Peyer's patch (tissue), 4 donors: ENCODE results near the gene TRAPPC5. TPM values are rescaled to one million over a fixed set of nuclear protein-coding genes. Genes with fewer than 3 reads are reported as not detected.

ENCODE experiments used
- DNase-seq, 3 donors: peaks; one replicate each; pipeline ENCODE4 v3.0.0-alpha.2; 2017 to 2019
- H3K27ac ChIP-seq, 4 donors: fragments of 200-600 bp; sonication (generic); one replicate each; pipeline ENCODE4 v1.5.1; 2016 to 2019
- H3K27me3 ChIP-seq, 2 donors: fragments of 200-600 bp; sonication (generic); one replicate each; pipeline ENCODE4 v1.5.1; 2019
- H3K36me3 ChIP-seq, 3 donors: fragments of 200-600 bp; sonication (generic); one replicate each; pipeline ENCODE4 v1.5.1; 2016 to 2019
- H3K4me1 ChIP-seq, 4 donors: fragments of 200-600 bp; sonication (generic); one replicate each; pipeline ENCODE4 v1.5.1; 2016 to 2019
- H3K4me3 ChIP-seq, 4 donors: fragments of 200-600 bp; sonication (generic); 1 replicate in 3 of 4; 2 replicates in 1 of 4; pipeline ENCODE4 v1.5.1; 2016 to 2019; ENCODE audit warnings: mild to moderate bottlenecking in 1 of 4
- H3K9me3 ChIP-seq, 4 donors: fragments of 200-600 bp; sonication (generic); one replicate each; pipeline ENCODE4 v1.5.1; 2016 to 2019; ENCODE audit warnings: mild to moderate bottlenecking in 1 of 4
- POLR2A ChIP-seq, 2 donors: fragments of 450-650 bp; IDR thresholded peaks; one replicate each; pipeline ENCODE4 v1.5.1; 2017; ENCODE audit warnings: antibody characterized with exemption in 2 of 2, mild to moderate bottlenecking in 2 of 2, moderate library complexity in 2 of 2
- total RNA-seq, 4 donors: library from RNA; depleted of rRNA; stranded (reverse); fragments of >200 nt; gene quantifications; one replicate each; pipeline ENCODE4 v1.1.0, GENCODE V29; 2016
- TF ChIP-seq, protein P1 (sequence below), 6 experiments: fragments of 450-650 bp in 4 of 6; fragments of 200-600 bp in 2 of 6; sonication (generic) in 1 of 6; IDR thresholded peaks; one replicate each; pipeline ENCODE4 v1.5.1; 2017 to 2019; ENCODE audit warnings: antibody characterized with exemption in 6 of 6, mild to moderate bottlenecking in 3 of 6, moderate library complexity in 1 of 6

TRAPPC5 gene
- total RNA-seq, 4 donors from 2014 or later, result 18.2 to 55.8 (median 54.0) TPM

GRCh38 chr19:7736148-7736547 is 55.5 kb downstream of the TRAPPC5 start:
- Histone ChIP-seq H3K36me3 (no peaks in the 10 kb centered on the region), H3K4me1 (no peaks in the 10 kb centered on the region), H3K27ac (no peak overlapping the region), H3K4me3 (no peak overlapping the region), H3K9me3 (no peaks in the 10 kb centered on the region), H3K27me3 (no peaks in the 10 kb centered on the region)
- no peak for TF ChIP-seq POLR2A (IDR thresholded peaks at IDR 0.05)
- TF ChIP-seq, protein P1, sequence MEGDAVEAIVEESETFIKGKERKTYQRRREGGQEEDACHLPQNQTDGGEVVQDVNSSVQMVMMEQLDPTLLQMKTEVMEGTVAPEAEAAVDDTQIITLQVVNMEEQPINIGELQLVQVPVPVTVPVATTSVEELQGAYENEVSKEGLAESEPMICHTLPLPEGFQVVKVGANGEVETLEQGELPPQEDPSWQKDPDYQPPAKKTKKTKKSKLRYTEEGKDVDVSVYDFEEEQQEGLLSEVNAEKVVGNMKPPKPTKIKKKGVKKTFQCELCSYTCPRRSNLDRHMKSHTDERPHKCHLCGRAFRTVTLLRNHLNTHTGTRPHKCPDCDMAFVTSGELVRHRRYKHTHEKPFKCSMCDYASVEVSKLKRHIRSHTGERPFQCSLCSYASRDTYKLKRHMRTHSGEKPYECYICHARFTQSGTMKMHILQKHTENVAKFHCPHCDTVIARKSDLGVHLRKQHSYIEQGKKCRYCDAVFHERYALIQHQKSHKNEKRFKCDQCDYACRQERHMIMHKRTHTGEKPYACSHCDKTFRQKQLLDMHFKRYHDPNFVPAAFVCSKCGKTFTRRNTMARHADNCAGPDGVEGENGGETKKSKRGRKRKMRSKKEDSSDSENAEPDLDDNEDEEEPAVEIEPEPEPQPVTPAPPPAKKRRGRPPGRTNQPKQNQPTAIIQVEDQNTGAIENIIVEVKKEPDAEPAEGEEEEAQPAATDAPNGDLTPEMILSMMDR (IDR thresholded peaks at IDR 0.05), result no peak
- peak in 1 of 3 donors; percentile 6 for DNase-seq

DNA sequence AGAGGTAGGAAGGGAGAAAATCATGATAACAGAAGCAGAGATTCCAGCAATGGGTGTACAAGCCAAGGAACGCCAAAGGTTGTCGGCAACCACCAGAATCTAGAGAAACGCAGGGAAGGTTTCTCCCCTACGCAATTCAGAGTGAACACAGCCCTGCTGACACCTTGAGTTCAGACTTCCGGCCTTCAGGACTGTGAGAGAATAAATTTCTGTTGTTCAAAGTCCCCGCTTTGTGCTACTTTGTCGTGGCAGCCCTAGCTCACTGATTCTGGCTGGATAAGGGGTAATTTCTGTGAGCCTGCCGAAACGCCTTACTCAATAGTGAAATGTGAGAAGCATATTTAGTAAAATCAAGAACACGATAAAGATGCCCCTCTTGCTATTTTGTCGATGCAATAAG is 56.6 kb downstream of the TRAPPC5 start:
- TF ChIP-seq POLR2A (IDR thresholded peaks at IDR 0.05), result no peak
- TF ChIP-seq, protein P1 (IDR thresholded peaks at IDR 0.05), result no peak
- DNase-seq, result peak in 1 of 3 donors; percentile 23
- H3K27ac ChIP-seq, result no peak overlapping the region
- no peaks in the 10 kb centered on the region for H3K4me1 ChIP-seq
- no peak overlapping the region for H3K4me3 ChIP-seq
- no peaks in the 10 kb centered on the region for H3K27me3 ChIP-seq
- no peaks in the 10 kb centered on the region for H3K36me3 ChIP-seq
- no peaks in the 10 kb centered on the region for H3K9me3 ChIP-seq

Other genes with a start within 250 kb of the TRAPPC5 start
- gene PEX11G, start 191.8 kb upstream of the TRAPPC5 start, total RNA-seq, result 10 to 100 TPM in 2 of 4 donors, 1 to 10 TPM in 1, not detected in 1; 8.2 to 14.3 (median 10.3) TPM
- gene ZNF358, start 164.7 kb upstream of the TRAPPC5 start, total RNA-seq, result 100 to 1,000 TPM in 2 of 4 donors, 10 to 100 TPM in 2; 77.1 to 124 (median 95.3) TPM
- gene MCOLN1, start 158.2 kb upstream of the TRAPPC5 start, total RNA-seq, result 10 to 100 TPM; 18.0 to 37.1 (median 21.9) TPM
- 100 to 1,000 TPM; 181 to 296 (median 234) TPM for gene PNPLA6, start 145.1 kb upstream of the TRAPPC5 start, total RNA-seq
- gene CAMSAP3, start 85.0 kb upstream of the TRAPPC5 start, total RNA-seq, result 10 to 100 TPM; 24.8 to 71.7 (median 60.3) TPM
- gene XAB2, start 51.3 kb upstream of the TRAPPC5 start, total RNA-seq, result 10 to 100 TPM; 26.6 to 61.9 (median 33.7) TPM
- 100 to 1,000 TPM in 1 of 4 donors, 10 to 100 TPM in 3; 12.6 to 102 (median 14.5) TPM for gene PET100, start 51.0 kb upstream of the TRAPPC5 start, total RNA-seq
- gene PCP2, start 47.1 kb upstream of the TRAPPC5 start, total RNA-seq, result 10 to 100 TPM in 1 of 4 donors, 1 to 10 TPM in 2, not detected in 1; 2.3 to 13.4 (median 7.8) TPM
- gene STXBP2, start 43.7 kb upstream of the TRAPPC5 start, total RNA-seq, result 100 to 1,000 TPM; 117 to 245 (median 199) TPM
- gene RETN, start 11.8 kb upstream of the TRAPPC5 start, total RNA-seq, result not detected
- gene MCEMP1, start 3.7 kb upstream of the TRAPPC5 start, total RNA-seq, result not detected
- 10 to 100 TPM in 1 of 4 donors, 1 to 10 TPM in 1, not detected in 2; 2.0 to 10.7 TPM for gene FCER2, start 21.3 kb downstream of the TRAPPC5 start, total RNA-seq
- gene CLEC4G, start 51.3 kb downstream of the TRAPPC5 start, total RNA-seq, result 1 to 10 TPM in 1 of 4 donors, not detected in 3; 1.1 TPM
- 10 to 100 TPM in 1 of 4 donors, 1 to 10 TPM in 3; 1.6 to 31.4 (median 5.2) TPM for gene CD209, start 66.7 kb downstream of the TRAPPC5 start, total RNA-seq
- gene CLEC4M, start 82.4 kb downstream of the TRAPPC5 start, total RNA-seq, result not detected
- gene EVI5L, start 149.4 kb downstream of the TRAPPC5 start, total RNA-seq, result 10 to 100 TPM in 3 of 4 donors, 1 to 10 TPM in 1; 7.7 to 22.3 (median 14.9) TPM
- gene PRR36, start 193.6 kb downstream of the TRAPPC5 start, total RNA-seq, result not detected
- under 1 TPM in 3 of 4 donors, not detected in 1; 0.57 to 0.88 (median 0.80) TPM for gene LRRC8E, start 207.7 kb downstream of the TRAPPC5 start, total RNA-seq
- gene MAP2K7, start 223.0 kb downstream of the TRAPPC5 start, total RNA-seq, result 10 to 100 TPM; 16.6 to 39.3 (median 35.0) TPM
- not detected for gene TGFBR3L, start 234.0 kb downstream of the TRAPPC5 start, total RNA-seq
- gene SNAPC2, start 239.5 kb downstream of the TRAPPC5 start, total RNA-seq, result 10 to 100 TPM in 2 of 4 donors, 1 to 10 TPM in 2; 7.4 to 12.9 (median 9.4) TPM
- 1 to 10 TPM in 3 of 4 donors, not detected in 1; 1.6 to 2.5 (median 2.4) TPM for gene CTXN1, start 245.3 kb downstream of the TRAPPC5 start, total RNA-seq